HG02970 (cell line): ENCODE results near the gene AMBRA1.

Source experiments
- ATAC-seq: cut with Tn5 transposase; IDR thresholded peaks from one replicate; pipeline ENCODE4 v1.9.1; 2021; ENCODE audit warnings: mild to moderate bottlenecking, moderate library complexity, moderate number of reproducible peaks; ENCODE audit not compliant: unreplicated experiment, low FRiP score

Gene AMBRA1

DNA sequence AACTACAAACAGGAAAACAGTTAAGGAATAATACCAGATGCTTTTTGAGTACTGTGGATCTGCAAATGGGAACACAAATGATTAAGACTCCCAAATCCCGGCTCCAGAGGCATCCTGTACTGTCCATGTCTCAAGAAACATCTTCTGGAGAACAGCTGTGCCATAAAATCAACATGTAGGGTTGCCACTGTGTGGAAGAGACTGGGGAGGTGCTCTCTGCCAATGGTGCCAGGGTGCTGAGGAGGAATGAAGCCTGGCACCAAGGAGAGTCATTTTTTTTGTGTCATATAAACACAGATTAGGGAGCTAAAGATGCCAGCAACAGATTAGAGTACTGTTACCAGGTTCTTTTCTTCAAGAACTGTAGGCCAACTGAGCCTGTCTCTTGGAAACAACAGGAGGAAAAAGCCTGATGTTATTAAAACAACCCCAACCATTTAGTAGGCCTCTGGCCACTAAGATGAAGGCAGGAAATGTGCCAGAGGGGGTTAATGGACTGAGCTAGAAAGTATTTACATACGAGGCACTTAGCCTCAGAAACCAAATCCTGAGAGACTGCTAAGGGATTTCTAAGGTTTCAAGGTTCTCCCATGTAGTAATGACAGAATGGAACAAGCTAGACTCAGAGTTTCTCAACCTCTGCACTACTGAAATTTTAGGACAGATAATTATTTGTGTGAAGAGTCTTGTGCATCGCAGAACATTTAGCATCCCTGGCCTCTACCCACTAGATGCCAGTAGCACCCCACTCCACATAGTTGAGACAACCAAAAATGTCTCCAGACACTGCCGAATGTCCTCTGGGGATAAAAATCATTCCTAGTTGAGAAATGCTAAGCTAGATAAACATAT lies 147.7 kb downstream of the AMBRA1 start:
- ATAC-seq: no peak

GRCh38 chr11:46445192-46445919 lies 148.5 kb downstream of the AMBRA1 start:
- no peak for ATAC-seq

DNA sequence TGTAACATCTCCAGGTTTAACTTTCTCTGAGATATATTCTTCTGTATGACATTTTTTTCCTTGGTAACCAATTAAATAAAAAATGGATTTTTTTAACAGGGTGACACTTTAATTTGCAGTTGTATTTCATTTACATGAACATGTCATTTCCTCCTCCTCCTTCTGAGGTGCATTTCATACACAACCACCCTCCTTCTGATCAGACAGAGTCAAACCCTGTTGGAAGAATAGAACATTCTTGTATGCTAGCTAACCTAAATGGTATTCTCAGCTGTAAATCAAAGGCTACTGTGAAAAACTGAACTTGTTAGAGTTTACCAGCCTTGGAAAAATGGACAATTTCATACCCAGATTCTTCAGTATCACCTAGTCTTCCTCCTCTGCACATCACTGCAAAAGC lies 149.5 kb downstream of the AMBRA1 start:
- ATAC-seq: no peak

DNA sequence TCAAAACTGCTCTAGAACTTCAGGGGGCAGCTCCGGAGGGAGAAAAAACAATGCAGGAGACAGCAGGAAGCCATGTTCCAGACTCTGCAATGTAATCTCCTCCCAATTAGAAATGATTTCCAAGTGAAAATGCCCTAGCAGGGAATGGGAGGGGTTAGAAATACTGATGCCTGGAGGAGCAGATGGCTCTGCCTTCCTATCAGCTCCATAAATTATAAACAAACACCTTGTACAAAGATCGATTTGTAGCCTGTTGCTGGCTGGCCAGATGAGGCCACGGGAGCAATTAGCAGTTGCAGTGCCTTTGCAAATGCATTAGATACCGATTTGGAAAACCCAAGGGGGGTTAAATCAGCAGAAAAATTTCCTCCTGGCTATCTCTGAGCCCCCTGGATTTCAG lies 155.6 kb downstream of the AMBRA1 start:
- ATAC-seq: no peak

- no peak for ATAC-seq
Observed at GRCh38 chr11:46437122-46437689, 156.6 kb downstream of the AMBRA1 start.

GRCh38 chr11:46436113-46436512 lies 157.7 kb downstream of the AMBRA1 start:
- ATAC-seq: no peak

- no peak for ATAC-seq
Observed at GRCh38 chr11:46435679-46436078, 158.1 kb downstream of the AMBRA1 start.

- no peak for ATAC-seq
Observed at GRCh38 chr11:46431211-46431610, 162.6 kb downstream of the AMBRA1 start.

GRCh38 chr11:46429717-46430116 lies 164.1 kb downstream of the AMBRA1 start:
- no peak for ATAC-seq

- ATAC-seq: no peak
Observed at GRCh38 chr11:46427364-46427763, 166.5 kb downstream of the AMBRA1 start.

DNA sequence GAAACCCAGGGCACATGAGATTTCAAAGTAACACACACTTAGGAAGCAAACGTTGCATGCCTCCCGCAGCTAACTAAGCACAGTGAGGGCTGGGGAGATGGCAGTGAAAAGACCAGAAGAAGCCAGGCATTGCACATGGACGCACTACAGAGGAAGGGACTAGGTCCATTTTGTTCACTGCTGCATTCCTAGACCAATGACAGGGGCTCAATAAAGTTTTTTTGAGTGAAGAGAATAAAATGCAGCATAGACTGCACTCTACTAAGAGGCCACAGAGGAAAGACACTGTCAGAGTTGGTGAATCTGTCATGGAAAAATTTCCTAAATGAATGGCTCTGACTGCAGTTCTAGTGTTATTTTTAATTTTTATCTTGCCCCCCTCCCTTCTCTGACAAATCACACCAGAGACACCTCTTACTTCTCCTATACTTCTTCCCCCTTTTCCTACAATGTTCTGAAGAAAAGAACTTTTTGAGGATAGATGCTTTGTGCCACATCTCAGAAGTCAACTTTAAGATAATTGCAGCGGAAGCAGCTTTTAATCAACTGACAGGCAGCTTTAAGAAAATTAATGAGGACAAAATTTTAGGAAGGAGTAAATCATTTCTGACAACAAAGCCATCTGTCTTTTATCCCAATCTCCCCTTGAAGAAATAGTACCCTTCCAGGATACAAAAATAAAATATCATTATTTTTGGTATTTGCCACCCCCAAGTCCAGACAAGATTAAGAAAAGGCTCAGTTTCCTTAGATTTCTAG lies 167.4 kb downstream of the AMBRA1 start:
- no peak for ATAC-seq

DNA sequence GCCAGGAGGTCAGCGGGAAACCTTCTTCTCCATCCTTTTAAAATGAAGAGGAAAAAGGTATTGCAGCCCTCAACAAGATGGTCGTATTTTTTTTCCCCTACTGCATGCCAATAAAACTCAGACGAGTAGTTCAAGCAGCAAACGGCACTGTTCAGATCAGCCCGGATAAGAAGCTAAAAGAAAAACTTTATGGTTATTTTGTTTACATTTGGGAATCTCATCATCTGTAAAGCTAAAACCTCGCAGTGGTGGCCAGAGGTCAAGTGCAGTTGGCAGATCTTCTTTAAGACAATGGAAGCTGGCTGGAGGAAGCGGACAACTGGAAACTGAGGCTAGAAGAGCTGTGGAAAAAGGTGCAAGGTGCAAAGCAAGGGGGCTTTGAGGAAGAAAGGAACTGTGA lies 171.2 kb downstream of the AMBRA1 start:
- ATAC-seq: no peak

DNA sequence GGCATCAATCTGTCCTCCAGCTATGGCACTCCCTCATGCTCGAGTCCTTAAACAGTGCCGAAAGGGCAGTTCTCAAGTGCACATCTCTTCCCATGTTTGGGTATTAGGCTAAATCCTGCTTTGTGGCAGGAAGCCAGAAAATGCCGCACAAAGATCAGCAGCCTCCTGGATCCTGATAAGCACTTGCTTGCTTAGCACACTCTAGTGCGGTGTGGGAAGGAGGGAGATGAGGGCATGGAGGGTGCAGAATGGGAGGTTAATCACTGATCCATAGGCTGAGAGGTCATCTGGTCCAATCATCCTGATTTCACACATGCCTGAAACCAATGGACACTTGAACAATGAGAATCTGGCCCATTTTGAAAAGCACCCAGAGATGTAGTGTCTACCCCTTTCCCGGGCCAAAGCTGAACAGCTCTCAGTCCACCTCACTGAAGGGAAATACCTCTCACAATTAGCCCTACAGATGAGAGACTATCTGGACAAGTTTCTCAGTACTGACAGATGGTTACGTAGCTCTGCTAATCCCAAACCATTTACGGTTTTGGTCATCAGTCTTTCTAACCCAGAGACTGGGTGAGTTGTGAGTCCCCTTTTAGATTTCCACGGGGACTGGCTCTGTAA lies 172.5 kb downstream of the AMBRA1 start:
- no peak for ATAC-seq

DNA sequence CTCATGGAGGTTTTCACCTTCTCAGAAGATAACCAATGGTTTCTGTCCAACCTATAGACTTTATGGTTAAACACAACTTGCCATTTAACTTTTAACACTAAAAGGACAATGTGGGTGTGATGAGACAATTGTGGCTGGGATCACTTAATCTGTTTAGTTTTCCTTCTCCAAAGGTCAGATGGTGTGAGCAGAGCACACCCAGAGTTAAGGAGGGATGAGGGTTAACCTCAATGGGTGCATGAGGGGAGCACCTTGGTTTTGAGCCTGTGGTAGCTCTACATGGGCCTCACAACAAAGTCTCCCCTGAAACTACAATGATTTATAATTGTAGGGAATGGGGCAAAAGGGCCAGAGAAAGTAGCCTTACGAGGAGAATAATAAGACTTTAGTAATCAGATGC lies 173.3 kb downstream of the AMBRA1 start:
- no peak for ATAC-seq

- ATAC-seq: no peak
Observed at GRCh38 chr11:46418751-46419150, 175.1 kb downstream of the AMBRA1 start.

DNA sequence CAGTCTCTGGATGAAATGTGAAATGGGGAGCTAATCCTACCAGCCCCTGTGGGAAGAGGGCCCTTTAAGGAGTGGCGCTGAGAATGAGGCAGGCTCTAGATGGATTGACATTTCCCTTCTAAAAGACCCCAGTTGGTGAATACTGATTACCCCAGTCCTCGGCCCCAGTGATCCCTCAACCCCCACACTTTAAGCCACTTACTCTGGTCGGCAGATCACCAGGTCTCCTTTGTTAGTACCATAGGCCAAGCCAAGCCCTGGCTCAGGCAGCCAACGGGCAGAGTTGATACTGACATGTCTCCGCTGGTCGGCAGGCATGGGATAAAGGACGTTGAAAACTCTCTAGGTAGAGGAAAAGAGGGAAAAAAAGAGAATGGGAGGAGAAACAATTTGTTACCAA lies 176.1 kb downstream of the AMBRA1 start:
- ATAC-seq: no peak

GRCh38 chr11:46414879-46415278 lies 178.9 kb downstream of the AMBRA1 start:
- ATAC-seq: no peak

DNA sequence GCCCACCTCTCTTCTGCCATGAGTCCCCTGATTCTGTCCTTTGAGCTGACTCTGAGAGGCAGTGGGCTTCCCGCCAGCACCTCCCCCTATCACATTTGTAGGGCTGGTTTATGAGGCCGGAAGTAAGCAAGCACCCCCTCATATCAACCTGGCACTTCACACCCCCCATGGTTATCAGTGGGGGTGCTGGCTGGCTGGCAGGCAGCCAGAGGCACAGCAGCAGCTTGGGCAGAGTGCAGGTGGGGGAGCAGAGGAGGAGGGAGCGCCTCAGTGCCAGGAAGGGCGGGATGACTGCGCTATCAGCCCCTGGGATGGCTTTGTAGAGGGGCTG lies 179.4 kb downstream of the AMBRA1 start:
- ATAC-seq: no peak

DNA sequence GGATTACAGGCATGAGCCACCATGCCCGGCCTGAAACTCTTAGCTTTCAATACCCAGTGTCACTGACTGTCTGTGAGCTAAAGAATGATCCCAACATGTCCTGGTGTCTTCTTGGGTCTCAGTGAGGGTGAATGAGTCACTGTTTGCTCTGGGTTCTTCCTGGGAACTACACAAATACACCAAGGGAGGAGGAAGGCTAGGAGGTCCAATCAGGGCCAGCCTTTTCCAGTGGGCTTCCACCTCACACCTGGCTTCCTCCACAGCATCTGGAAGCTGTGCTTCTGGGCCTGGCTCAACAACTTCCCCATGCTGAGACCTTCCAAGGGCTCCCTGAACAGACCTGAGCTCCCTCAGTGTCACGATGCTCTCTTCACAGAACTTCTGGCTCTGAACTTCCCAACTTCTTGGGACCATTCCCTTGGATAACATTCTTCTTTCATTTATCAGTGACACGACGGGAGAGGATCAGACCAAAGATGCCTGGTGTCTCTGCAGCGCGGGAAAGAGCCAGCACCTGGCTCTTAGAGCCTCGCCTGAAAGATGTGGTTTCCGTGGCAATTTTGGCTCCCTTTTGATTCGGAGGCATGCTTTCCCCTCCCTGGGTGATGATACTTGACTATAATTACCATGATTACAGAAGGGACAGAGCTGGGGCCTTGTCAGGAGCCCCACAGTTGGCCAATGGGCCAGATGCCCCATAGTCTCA lies 179.9 kb downstream of the AMBRA1 start:
- ATAC-seq: no peak

GRCh38 chr11:46410021-46410420 lies 183.8 kb downstream of the AMBRA1 start:
- ATAC-seq: no peak
